Fibroblast of the aortic adventitia (primary cell): ENCODE measurements around the gene EIF4G2. TPM values are rescaled to one million over a fixed set of nuclear protein-coding genes. Genes with fewer than 3 reads are reported as not detected.

Source experiments
- DNase-seq: peaks from one replicate; pipeline ENCODE4 v3.0.0-alpha.2; 2010; ENCODE audit warnings: low read depth
- H3K4me3 ChIP-seq: 2 replicates; pipeline ENCODE4 v1.5.1; 2011; ENCODE audit warnings: low read depth, mild to moderate bottlenecking, control low read depth, low read length, moderate library complexity
- CTCF ChIP-seq: IDR thresholded peaks from 2 replicates; pipeline ENCODE4 v1.5.1; 2011; ENCODE audit warnings: mild to moderate bottlenecking, low read length, control low read depth, inconsistent platforms; ENCODE audit not compliant: insufficient read depth
- total RNA-seq: library from RNA; depleted of rRNA; stranded (reverse); fragments of >200 nt; gene quantifications from 2 replicates; pipeline ENCODE4 v1.2.3, GENCODE V29; 2012; ENCODE audit warnings: low replicate concordance

The EIF4G2 gene
- total RNA-seq, 1 donor, result 1,086 TPM

- TF ChIP-seq CTCF, result no peak
- H3K4me3 ChIP-seq, result no peak overlapping the region
- DNase-seq, result no peak
Observed at GRCh38 chr11:10800292-10800691, 8.4 kb downstream of the EIF4G2 start.

- DNase-seq, result no peak
- H3K4me3 ChIP-seq, result no peak overlapping the region
- no peak for TF ChIP-seq CTCF
Observed at GRCh38 chr11:10798330-10798928, 10.3 kb downstream of the EIF4G2 start.

- no peak overlapping the region for H3K4me3 ChIP-seq
Observed at GRCh38 chr11:10797531-10797930, 11.2 kb downstream of the EIF4G2 start.

GRCh38 chr11:10797001-10797400, 11.7 kb downstream of the EIF4G2 start:
- DNase-seq, result no peak
- H3K4me3 ChIP-seq, result no peak overlapping the region
- TF ChIP-seq CTCF, result no peak

More at GRCh38 chr11:10797531-10797930, 11.2 kb downstream of the EIF4G2 start:
- no peak for DNase-seq
- no peak for TF ChIP-seq CTCF

GRCh38 chr11:10796191-10796590, 12.5 kb downstream of the EIF4G2 start:
- no peak for DNase-seq
- TF ChIP-seq CTCF, result no peak
- H3K4me3 ChIP-seq, result no peak overlapping the region

GRCh38 chr11:10793470-10794255, 15.1 kb downstream of the EIF4G2 start:
- TF ChIP-seq CTCF, result no peak
- H3K4me3 ChIP-seq, result no peak overlapping the region
- no peak for DNase-seq
